Colonic mucosa (tissue), 4 donors: ENCODE results near the gene BCKDHB. TPM values are rescaled to one million over a fixed set of nuclear protein-coding genes. Genes with fewer than 3 reads are reported as not detected.
A peak's percentile ranks its signal among the peaks of the same experiment; 100 is the strongest.
"Not testable (repeated sequence)": the region's sequence is repeated elsewhere in the genome, so short reads cannot be mapped to it uniquely, and the experiment has no call there.

Experiments
- DNase-seq: peaks from one replicate; pipeline ENCODE4 v3.0.0-alpha.2; 2020
- H3K27ac ChIP-seq: fragments of 200-600 bp; one replicate; pipeline ENCODE4 v1.8.0; 2021
- H3K27me3 ChIP-seq: fragments of 200-600 bp; one replicate; pipeline ENCODE4 v1.8.0; 2021
- H3K36me3 ChIP-seq: fragments of 200-600 bp; one replicate; pipeline ENCODE4 v1.8.0; 2021
- H3K4me1 ChIP-seq: fragments of 200-600 bp; one replicate; pipeline ENCODE4 v1.8.0; 2021; ENCODE audit warnings: mild to moderate bottlenecking
- H3K4me3 ChIP-seq: fragments of 200-600 bp; one replicate; pipeline ENCODE4 v1.8.0; 2021
- H3K9ac ChIP-seq, 2 donors: one replicate each; pipeline ENCODE4 v1.7.0; 2013; ENCODE audit warnings: control low read depth in 2 of 2, low read depth in 2 of 2, low read length in 2 of 2
- H3K9me3 ChIP-seq: fragments of 200-600 bp; one replicate; pipeline ENCODE4 v1.8.0; 2021
- intact Hi-C: fragments of 100-400 bp; cut with DNase I; formaldehyde crosslinking; loops from one replicate; pipeline ENCODE4 v1.14.1; 2022
- total RNA-seq, 2 donors: library from RNA; stranded (reverse); fragmentation: NEBNext Ultra II Directional in 1 of 2; extraction: Animal tissue kit (Norgen Biotek cat#: 25700) in 1 of 2; gene quantifications; one replicate each; pipeline ENCODE4 v1.2.1, GENCODE V29; 2021
- TF ChIP-seq, protein P1 (sequence below): fragments of 200-600 bp; IDR thresholded peaks from one replicate; pipeline ENCODE4 v1.8.0; 2022; ENCODE audit warnings: antibody characterized with exemption, mild to moderate bottlenecking
- donor health status: healthy.
- donor health status: DM: no; HTN: no; CAD: no.
- donor health status: DM: no; HTN: no; CAD: no.

The BCKDHB gene
- total RNA-seq, 2 donors from 2014 or later, result 27.4 to 47.1 TPM

DNA sequence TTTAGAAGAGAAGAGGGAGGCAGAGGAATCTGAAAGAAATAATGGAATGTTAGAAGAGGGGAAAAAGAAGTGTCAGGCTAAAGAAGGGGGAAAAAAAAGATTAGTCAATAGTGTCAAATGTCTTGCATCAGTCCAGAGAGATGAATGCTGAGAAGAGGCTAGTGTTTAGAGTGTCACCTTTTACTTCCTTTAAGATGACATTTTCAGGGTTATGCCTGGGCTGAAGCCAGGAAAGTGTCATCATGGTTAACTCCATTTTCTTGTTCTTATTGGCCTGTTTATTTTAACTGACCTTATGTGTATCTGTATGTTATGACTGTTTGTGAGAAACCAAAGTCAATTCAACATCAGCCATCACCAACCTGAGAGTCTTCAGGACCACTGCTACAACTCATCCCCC lies 15.0 kb upstream of the BCKDHB start:
- no peak overlapping the region for H3K4me3 ChIP-seq
- H3K9ac ChIP-seq, result no peak overlapping the region
- no peaks in the 10 kb centered on the region for H3K4me1 ChIP-seq
- no peak overlapping the region for H3K27ac ChIP-seq
- H3K27me3 ChIP-seq, result no peaks in the 10 kb centered on the region
- no peak for DNase-seq
- no peaks in the 10 kb centered on the region for H3K36me3 ChIP-seq
- H3K9me3 ChIP-seq, result no peaks in the 10 kb centered on the region
- TF ChIP-seq, protein P1, sequence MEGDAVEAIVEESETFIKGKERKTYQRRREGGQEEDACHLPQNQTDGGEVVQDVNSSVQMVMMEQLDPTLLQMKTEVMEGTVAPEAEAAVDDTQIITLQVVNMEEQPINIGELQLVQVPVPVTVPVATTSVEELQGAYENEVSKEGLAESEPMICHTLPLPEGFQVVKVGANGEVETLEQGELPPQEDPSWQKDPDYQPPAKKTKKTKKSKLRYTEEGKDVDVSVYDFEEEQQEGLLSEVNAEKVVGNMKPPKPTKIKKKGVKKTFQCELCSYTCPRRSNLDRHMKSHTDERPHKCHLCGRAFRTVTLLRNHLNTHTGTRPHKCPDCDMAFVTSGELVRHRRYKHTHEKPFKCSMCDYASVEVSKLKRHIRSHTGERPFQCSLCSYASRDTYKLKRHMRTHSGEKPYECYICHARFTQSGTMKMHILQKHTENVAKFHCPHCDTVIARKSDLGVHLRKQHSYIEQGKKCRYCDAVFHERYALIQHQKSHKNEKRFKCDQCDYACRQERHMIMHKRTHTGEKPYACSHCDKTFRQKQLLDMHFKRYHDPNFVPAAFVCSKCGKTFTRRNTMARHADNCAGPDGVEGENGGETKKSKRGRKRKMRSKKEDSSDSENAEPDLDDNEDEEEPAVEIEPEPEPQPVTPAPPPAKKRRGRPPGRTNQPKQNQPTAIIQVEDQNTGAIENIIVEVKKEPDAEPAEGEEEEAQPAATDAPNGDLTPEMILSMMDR, result no peak
- intact Hi-C loops, result loop anchor here (5.0 kb wide), 2 partner anchors 139 to 314 kb away; no protein-coding TSS in a partner anchor

DNA sequence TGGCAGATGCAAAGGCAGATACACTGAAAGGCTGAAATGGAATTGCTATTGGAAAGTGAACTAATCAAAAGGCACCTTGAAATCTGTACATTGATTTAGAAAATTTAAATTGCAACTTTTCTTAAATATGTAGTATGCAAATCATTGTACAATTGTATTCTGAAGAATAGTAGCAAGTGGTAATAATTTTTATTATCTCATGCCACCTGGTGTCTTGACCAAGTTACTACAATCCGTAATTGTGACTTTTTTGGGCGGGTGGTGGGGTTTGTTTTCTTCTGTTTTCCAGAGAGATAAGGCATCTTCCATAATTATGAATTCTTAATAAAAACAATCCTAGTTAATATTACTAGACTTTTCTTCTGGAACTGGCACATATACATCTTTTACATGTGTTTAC lies 12.5 kb upstream of the BCKDHB start:
- H3K36me3 ChIP-seq, result no peaks in the 10 kb centered on the region
- no peaks in the 10 kb centered on the region for H3K27me3 ChIP-seq
- H3K9ac ChIP-seq, result no peak overlapping the region
- H3K27ac ChIP-seq, result no peak overlapping the region
- H3K4me3 ChIP-seq, result no peak overlapping the region
- TF ChIP-seq, protein P1, result no peak
- H3K4me1 ChIP-seq, result no peaks in the 10 kb centered on the region
- no peaks in the 10 kb centered on the region for H3K9me3 ChIP-seq
- DNase-seq, result no peak
- intact Hi-C loops, result loop anchor here (5.0 kb wide), 2 partner anchors 142 to 317 kb away; no protein-coding TSS in a partner anchor

DNA sequence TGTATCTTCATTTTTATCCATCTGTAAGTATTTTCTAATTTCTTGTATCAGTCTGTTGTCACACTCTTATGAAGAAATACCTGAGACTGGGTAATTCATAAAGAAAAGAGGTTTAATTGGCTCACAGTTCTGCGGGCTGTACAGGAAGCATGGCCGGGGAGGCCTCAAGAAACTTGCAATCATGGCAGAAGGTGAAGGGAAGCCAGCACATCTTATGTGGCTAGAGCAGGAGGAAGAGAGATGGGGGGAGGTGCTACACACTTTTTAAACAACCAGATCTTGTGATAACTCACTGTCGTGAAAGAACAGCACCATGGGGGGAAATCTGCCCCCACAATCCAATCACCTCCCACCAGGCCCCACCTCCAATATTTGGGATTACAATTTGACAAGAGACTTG lies 10.9 kb upstream of the BCKDHB start:
- Histone ChIP-seq H3K4me1 (no peaks in the 10 kb centered on the region), H3K9ac (no peak overlapping the region), H3K36me3 (no peaks in the 10 kb centered on the region), H3K4me3 (no peak overlapping the region), H3K9me3 (no peaks in the 10 kb centered on the region), H3K27me3 (no peaks in the 10 kb centered on the region), H3K27ac (no peak overlapping the region)
- DNase-seq, result no peak
- TF ChIP-seq, protein P1, result no peak
- intact Hi-C loops, result no loop called here

DNA sequence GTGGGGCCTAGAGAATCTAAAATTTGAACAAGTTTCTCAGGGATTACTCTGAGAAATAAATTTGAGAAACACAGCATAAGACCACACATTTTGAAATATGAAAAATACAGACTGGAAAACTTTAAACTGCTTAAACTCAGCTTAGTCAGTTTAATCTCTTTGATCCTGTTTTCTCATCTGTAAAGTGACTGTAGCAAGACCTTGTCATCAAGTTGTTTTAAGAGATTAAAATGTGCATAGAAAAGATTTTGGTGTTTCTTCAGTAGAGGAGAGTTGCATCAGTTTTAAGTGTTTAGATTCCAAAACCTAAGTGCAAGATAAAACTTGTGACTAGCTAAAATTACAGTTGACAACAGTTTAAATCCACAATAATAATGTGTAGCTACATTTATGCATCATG lies 8.1 kb upstream of the BCKDHB start:
- H3K4me3 ChIP-seq, result no peak overlapping the region
- H3K9ac ChIP-seq, result no peak overlapping the region
- no peaks in the 10 kb centered on the region for H3K4me1 ChIP-seq
- intact Hi-C loops, result no loop called here
- no peak overlapping the region for H3K27ac ChIP-seq
- no peak for DNase-seq
- H3K9me3 ChIP-seq, result no peaks in the 10 kb centered on the region
- no peaks in the 10 kb centered on the region for H3K27me3 ChIP-seq
- TF ChIP-seq, protein P1, result no peak
- H3K36me3 ChIP-seq, result no peaks in the 10 kb centered on the region

DNA sequence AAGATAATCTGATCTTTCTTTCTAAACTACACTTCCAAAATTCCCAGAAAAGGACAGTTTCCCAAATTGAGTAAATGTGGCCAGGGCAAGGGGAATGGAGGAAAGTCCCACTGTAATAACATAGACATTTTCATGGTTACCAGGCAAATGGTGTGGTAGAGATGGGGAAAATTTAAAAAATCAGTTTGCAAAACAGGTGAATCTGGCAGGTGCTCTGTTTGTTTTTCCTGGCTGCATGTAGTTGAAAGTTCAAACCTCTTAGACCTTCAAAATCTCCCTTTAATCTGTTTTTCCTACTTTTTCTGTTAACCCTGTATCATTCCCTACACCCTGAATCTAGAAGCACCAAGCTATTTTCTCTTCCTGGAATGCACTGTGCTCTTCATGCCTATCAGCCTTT lies 2.0 kb upstream of the BCKDHB start:
- intact Hi-C loops, result no loop called here
- Histone ChIP-seq H3K27me3 (no peaks in the 10 kb centered on the region), H3K4me1 (peaks cover 3% of the 10 kb centered on the region), H3K9me3 (no peaks in the 10 kb centered on the region), H3K36me3 (no peaks in the 10 kb centered on the region), H3K4me3 (no peak overlapping the region), H3K9ac (no peak overlapping the region), H3K27ac (no peak overlapping the region)
- no peak for DNase-seq
- TF ChIP-seq, protein P1, result no peak

DNA sequence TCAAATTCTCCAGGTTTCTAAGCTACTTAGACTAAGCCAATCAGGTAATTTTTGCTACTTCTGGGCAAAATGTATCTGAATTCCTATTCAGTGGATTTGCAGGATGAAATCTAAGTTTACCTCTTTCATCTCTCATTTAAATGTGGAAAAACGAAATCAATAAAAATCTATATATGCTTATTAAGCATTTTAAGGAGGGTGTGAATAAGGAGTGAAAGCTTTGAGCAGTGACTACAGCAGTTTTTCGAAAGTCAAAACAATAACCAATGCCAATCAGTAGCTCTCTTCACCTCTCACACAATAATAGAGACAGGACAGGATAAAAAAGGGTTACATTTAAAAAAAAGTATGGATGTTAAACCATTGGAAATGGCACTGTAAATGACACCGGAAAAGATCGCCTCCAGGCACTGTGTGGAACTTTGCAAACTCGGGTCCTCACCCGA lies 476 bp upstream of the BCKDHB start:
- intact Hi-C loops, result no loop called here
- DNase-seq, result no peak

DNA sequence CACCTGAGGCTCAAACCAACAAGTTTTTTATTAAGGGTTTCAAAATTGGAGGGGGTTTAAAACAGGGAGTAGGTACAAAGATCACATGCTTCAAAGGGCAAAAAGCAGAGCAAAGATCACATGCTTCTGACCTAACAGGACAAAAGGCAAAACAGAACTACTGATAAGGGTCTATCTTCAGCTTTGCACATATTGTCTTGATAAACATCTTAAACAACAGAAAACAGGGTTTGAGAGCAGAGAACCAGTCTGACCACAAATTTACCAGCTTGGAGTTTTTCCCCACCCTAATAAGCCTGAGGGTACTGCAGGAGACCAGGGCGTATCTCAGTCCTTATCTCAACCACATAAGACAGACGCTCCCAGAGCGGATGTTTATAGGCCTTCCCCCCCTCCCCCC lies 16.1 kb downstream of the BCKDHB start:
- H3K9ac ChIP-seq, H3K9me3 ChIP-seq, H3K4me3 ChIP-seq, H3K27ac ChIP-seq, DNase-seq, H3K27me3 ChIP-seq, H3K36me3 ChIP-seq, H3K4me1 ChIP-seq, intact Hi-C loops: not testable (repeated sequence)

More for the DNA sequence above, 476 bp upstream of the BCKDHB start:
- peak overlapping the region in 1 of 2 donors; percentile 77 for H3K9ac ChIP-seq
- no peaks in the 10 kb centered on the region for H3K36me3 ChIP-seq
- TF ChIP-seq, protein P1, result no peak
- H3K9me3 ChIP-seq, result no peaks in the 10 kb centered on the region
- H3K27ac ChIP-seq, result peak overlapping the region; percentile 85
- peak overlapping the region; percentile 93 for H3K4me3 ChIP-seq
- peaks cover 3% of the 10 kb centered on the region for H3K4me1 ChIP-seq
- H3K27me3 ChIP-seq, result no peaks in the 10 kb centered on the region
